Nephron progenitor cell (in vitro differentiated cells): ENCODE results near the gene TTC27.

Source experiments
- DNase-seq: peaks from one replicate; pipeline ENCODE4 v3.0.0; 2021
- H3K27ac Mint-ChIP-seq: 2 replicates; pipeline ENCODE4 v1.8.0; 2021; ENCODE audit warnings: mild to moderate bottlenecking, moderate library complexity, mixed read lengths
- H3K27me3 Mint-ChIP-seq: 2 replicates; pipeline ENCODE4 v1.8.0; 2021; ENCODE audit warnings: mild to moderate bottlenecking, low read depth, mixed read lengths; ENCODE audit not compliant: poor library complexity
- H3K36me3 Mint-ChIP-seq: 2 replicates; pipeline ENCODE4 v1.8.0; 2021; ENCODE audit warnings: low read depth, mixed read lengths
- H3K4me1 Mint-ChIP-seq: 2 replicates; pipeline ENCODE4 v1.8.0; 2021; ENCODE audit warnings: mixed read lengths
- H3K4me3 Mint-ChIP-seq: 2 replicates; pipeline ENCODE4 v1.8.0; 2021; ENCODE audit warnings: mild to moderate bottlenecking, moderate library complexity, mixed read lengths
- H3K9me3 Mint-ChIP-seq: 2 replicates; pipeline ENCODE4 v1.8.0; 2021; ENCODE audit warnings: mild to moderate bottlenecking, moderate library complexity, mixed read lengths
- CTCF ChIP-seq: fragments of 200-600 bp; sonication (generic); IDR thresholded peaks from 2 replicates; pipeline ENCODE4 v1.5.0; 2021; ENCODE audit warnings: antibody characterized with exemption

TTC27 gene

GRCh38 chr2:32696439-32696838 is 68.6 kb downstream of the TTC27 start:
- TF ChIP-seq CTCF: no peak
- Mint-ChIP-seq H3K27ac (no peak overlapping the region), H3K36me3 (peaks cover 4% of the 10 kb centered on the region), H3K4me1 (peaks cover 2% of the 10 kb centered on the region), H3K9me3 (no peaks in the 10 kb centered on the region), H3K4me3 (no peak overlapping the region), H3K27me3 (no peaks in the 10 kb centered on the region)
- DNase-seq: no peak

DNA sequence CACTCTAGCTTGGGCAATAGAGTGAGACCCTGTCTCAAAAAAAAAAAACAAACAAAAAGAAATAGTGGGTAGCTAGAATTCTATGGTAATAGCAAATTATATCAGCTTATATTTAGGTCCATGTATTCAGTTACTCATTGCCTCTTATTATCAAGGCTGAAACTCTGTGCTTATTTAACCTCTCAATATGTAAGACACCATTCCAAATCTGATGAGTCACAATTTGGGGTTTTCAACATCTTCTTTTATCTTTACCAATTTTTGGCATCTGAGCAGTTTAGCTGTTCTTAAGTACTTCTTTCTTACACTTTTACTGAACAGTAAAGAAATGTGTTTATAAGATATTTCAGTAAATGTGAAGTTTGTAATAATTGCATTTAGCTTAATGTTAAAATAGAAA is 69.3 kb downstream of the TTC27 start:
- no peaks in the 10 kb centered on the region for H3K27me3 Mint-ChIP-seq
- DNase-seq: no peak
- no peaks in the 10 kb centered on the region for H3K9me3 Mint-ChIP-seq
- H3K36me3 Mint-ChIP-seq: peaks cover 4% of the 10 kb centered on the region
- H3K27ac Mint-ChIP-seq: no peak overlapping the region
- no peak overlapping the region for H3K4me3 Mint-ChIP-seq
- no peak for TF ChIP-seq CTCF
- H3K4me1 Mint-ChIP-seq: peaks cover 5% of the 10 kb centered on the region

- Mint-ChIP-seq H3K27me3 (no peaks in the 10 kb centered on the region), H3K4me1 (peaks cover 5% of the 10 kb centered on the region), H3K9me3 (no peaks in the 10 kb centered on the region), H3K36me3 (peaks cover 10% of the 10 kb centered on the region), H3K4me3 (no peak overlapping the region), H3K27ac (no peak overlapping the region)
- no peak for TF ChIP-seq CTCF
- no peak for DNase-seq
Observed at GRCh38 chr2:32699151-32699550, 71.3 kb downstream of the TTC27 start.

GRCh38 chr2:32701806-32702205 is 74.0 kb downstream of the TTC27 start:
- no peak for TF ChIP-seq CTCF
- Mint-ChIP-seq H3K27ac (no peak overlapping the region), H3K4me1 (peaks cover 5% of the 10 kb centered on the region), H3K36me3 (peaks cover 20% of the 10 kb centered on the region), H3K27me3 (no peaks in the 10 kb centered on the region), H3K4me3 (no peak overlapping the region), H3K9me3 (no peaks in the 10 kb centered on the region)
- no peak for DNase-seq

- no peaks in the 10 kb centered on the region for H3K9me3 Mint-ChIP-seq
- no peaks in the 10 kb centered on the region for H3K27me3 Mint-ChIP-seq
- peaks cover 5% of the 10 kb centered on the region for H3K4me1 Mint-ChIP-seq
- H3K36me3 Mint-ChIP-seq: peaks cover 17% of the 10 kb centered on the region
- TF ChIP-seq CTCF: no peak
- no peak for DNase-seq
- H3K27ac Mint-ChIP-seq: peak overlapping the region; percentile 47
- H3K4me3 Mint-ChIP-seq: no peak overlapping the region
Observed at GRCh38 chr2:32702303-32703064, 74.6 kb downstream of the TTC27 start.
